Kidney tubule cell (primary cell): ENCODE results near the gene CST9L.
A peak's percentile ranks its signal among the peaks of the same experiment; 100 is the strongest.

Experiments
- DNase-seq: peaks from one replicate; pipeline ENCODE4 v3.0.0-alpha.2; 2018; ENCODE audit warnings: low spot score

CST9L gene

DNA sequence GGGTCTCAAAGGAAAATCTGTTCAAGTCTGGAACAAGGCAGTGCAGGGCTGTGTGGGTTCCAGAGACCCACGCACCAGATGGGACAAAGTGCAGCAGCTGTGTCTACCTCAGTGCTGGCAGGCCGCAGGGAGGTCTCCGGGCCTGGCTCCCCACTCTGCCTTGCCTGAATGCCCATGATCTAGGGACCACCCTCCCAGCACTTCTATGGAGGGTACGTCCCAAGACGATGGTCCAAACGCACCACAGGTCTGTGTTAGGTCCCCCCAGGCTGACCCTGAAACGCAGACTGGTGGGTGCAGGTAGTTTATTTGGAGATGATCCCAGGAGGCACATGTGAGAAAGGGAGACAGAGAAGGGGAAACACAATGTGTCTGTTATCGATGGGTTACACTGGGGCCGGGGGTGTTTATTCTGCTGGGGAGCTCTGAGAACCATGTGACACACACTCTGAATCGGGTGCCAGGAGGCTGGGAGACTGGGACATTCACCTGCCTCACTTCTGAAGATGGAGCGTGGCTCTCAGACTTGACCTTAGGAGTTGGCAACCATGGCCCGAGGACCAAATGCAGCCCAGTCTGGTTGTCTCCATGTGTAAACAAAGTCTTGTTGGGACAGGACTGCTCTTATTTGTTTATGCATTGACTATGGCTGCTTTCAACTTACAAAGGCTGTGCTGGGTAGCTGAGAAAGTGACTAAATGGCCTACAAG lies 21.7 kb downstream of the CST9L start:
- DNase-seq: no peak

GRCh38 chr20:23544133-23544532 lies 24.2 kb downstream of the CST9L start:
- DNase-seq: no peak

DNA sequence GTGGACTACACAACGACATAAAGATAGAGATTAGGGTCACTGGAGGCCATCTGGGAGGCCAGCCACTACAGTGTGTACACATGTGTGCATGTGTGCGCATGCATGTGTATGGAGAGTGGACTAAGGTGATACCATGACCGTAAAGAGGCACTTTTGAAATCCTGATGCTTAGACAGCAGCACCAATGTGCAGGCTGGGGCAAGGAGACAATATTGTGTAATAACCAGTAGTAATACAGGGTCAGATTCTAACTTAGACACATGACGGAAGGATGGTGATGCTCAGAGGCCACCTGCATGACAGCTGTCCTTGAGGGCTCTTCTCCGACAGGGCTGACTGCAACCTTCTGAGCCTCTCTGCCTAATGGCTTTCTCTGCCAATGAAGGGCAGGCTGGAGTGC lies 25.5 kb downstream of the CST9L start:
- DNase-seq: no peak

GRCh38 chr20:23541776-23542175 lies 26.5 kb downstream of the CST9L start:
- DNase-seq: no peak

- DNase-seq: peak; percentile 52
These were observed 27.0 kb downstream of the CST9L start for GRCh38 chr20:23541330-23541729.

- DNase-seq: no peak
These were observed 27.7 kb downstream of the CST9L start for GRCh38 chr20:23540624-23541023.

GRCh38 chr20:23537030-23537429 lies 31.3 kb downstream of the CST9L start:
- no peak for DNase-seq

DNA sequence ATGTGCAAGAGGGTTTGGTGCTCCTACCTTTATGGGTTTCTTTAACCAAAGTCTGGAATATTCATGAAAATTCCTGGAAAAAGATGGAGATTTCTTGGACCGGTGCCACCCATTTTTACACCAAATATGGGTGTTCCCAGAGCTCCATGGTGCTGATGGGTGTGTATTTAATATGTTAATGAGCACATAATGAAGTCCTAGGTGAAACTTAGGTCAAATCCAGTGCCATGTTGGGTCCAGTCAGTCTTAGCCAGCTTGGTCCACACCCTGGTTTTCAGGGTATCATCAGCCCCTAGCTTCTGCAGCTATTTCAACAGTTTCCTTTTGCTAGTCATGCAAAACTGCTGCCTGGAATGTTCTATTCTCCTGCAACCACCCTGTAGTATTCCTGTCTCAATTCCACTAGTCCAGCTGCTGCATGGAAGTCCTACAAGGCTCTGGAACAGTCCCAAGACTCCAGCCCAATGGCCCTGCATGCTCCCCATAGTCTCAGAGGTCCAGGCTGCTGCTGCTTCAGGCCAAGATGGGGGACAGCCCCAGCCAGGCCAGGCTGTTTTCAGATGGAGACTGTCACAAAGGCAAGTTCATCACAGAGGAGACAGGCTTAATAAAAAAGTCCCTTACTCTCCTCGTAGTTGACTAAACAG lies 31.8 kb downstream of the CST9L start:
- no peak for DNase-seq

DNA sequence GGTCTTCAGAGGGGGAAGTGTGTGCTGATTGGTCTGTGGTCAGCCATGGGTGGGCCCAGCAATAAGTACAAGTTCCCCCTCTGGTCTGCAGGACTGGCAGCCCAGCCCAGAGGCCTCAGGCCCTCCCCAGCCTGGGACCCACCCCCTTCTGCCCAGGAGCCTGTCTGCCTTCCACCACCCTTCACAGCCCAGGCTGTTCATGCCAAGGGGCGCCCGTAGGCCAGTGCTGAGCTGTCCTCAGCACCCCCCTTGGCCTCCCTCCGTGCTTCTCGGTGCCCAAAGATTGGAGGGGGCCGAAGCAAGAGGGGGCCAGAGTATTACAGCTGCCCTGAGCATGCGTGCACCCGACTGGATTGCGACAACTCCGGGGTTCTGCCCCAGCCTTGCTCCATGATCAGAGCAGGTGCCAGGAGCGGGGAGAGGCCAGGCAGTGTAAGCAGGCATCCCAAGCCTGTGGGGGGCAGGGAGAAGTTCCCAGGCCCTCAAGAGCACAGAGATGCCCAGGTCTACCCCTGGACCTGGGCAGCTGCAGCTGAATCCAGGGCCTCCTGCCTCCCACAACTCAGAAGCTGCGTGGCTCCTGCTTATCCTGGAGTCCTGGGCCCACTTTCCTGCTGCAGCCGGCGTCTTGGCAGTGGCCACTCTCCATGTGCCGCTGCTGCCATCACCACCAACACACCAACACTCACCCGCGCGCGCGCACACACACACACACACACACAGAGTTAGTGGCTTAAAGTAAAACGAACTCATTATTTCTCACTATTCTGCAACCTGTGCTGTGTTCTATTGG lies 33.3 kb downstream of the CST9L start:
- no peak for DNase-seq

DNA sequence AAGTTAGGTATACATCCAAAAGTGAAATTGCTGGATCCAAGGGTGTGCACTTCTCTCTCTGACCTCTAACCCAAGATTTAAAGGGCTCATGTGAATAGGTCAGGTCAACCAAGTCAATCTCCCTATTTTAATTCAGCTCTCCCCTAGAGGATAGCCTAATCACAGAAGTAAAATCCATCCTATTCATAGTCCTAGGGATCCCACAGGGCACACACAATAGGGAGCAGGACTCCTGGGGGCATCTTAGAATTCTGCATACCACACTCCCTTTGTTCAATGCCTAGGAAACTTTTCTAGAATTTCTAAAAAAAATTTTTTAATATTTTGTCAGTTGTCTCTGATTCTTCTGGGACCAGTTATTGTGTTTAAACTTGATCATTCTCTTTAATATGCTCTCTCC lies 35.1 kb downstream of the CST9L start:
- DNase-seq: no peak

DNA sequence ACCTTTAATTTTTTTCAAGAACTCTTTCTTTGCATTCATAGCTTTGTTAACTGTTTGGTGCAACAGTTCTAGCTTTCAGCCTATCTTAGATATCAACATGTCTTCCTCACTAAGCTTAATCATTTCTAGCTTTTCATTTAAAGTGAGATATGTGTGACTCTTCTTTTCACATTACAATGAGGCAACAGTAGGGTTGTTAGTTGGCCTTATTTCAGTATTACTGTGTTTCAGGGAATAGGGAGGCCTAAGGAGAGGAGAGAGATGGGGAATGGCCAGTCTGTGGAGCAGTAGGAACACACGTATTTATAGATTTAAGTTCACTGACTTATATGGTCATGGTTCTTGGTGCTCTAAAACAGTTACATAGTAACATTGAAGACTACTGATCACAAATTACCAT lies 35.8 kb downstream of the CST9L start:
- DNase-seq: no peak

DNA sequence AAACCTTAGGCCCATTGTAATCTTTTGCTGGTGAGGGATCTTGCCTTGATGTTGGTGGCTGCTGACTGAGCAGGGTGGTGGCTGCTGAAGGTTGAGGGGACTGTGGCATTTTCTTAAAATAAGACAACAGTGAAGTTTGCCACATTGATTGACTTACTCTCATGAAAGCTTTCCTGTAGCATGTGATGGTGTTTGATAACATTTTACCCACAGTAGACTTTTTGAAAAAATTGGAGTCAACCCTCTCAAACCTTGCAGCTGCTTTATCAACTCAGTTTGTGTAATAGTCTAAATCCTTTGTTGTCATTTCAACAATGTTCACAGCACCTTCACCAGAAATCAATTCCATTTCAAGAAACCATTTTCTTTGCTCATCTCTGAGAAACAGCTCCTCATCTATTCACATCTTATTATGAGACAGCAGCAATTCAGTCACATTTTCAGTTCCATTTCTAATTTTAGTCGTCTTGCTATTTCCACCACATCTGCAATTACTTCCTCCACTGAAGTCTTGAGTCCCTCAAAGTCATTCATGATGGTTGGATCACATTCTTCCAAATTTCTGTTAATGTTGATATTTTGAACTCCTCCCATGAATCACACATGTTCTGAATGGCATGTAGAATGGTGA lies 37.2 kb downstream of the CST9L start:
- DNase-seq: no peak

DNA sequence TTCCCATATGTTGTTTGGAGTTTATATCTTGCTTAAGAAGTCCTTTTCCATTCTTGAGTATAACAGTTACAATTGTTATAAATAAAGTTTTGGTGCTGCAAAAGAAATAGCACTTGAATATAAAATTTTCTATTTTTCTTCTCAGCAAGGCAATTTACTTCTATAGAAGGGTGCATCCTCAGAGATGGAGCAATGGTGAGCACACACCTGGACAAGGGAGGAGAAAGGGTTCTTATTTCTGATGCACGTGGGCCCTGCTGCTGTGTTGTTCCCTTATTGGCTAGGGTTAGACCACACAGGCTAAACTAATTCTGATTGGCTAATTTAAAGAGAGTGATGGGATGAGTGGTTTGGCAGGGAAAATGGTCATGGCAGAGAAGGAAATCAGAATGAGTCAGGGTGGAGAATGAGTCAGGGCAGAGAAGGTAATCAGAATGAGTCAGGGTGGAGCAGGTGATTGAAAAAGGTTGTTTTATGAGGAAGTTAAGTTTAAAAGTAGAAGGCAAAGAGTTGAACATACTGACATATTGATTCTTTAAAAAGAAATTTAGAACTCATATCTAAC lies 39.3 kb downstream of the CST9L start:
- peak; percentile 87 for DNase-seq

DNA sequence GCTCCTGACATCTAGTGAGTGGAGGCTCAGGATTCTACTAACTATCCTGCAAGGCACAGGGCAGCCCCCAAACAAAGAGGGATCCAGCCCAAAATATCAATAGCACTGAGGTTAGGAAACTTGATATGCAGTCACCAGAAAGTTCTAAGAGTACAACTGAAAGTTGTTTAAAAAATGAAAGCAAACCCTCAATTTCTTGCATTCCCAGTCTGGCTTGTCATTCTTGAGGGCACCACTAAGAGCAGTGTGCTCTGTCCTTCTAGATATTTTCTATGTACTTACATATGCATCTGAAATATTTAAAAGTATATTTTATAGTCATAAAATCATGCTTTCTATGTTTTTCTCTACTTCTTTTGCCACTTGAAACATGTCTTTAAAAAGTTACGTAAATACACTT lies 41.4 kb downstream of the CST9L start:
- DNase-seq: no peak

GRCh38 chr20:23524146-23524545 lies 44.1 kb downstream of the CST9L start:
- DNase-seq: no peak

DNA sequence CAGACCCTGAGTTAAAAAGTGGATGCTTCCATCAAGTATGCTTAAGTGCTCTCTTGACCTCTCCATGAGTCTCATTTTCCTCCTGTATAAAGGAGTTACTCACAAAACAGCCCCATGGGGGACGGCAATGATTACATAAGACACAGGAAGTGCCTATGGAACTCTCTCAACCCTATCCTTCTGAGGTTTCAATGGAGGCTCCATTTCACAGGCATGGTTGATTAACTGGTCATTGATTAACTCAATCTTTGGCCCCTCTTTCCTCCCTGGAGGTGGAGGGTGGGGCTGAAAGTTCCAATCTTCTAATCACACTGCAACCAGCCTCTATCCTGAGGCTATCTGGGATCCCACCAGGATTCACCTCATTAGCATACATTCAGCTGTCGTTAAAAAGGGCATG lies 48.1 kb downstream of the CST9L start:
- peak; percentile 78 for DNase-seq

- no peak for DNase-seq
These were observed 48.7 kb downstream of the CST9L start for GRCh38 chr20:23519556-23519955.

- no peak for DNase-seq
These were observed 50.6 kb downstream of the CST9L start for GRCh38 chr20:23517719-23518118.

GRCh38 chr20:23515250-23515939 lies 52.9 kb downstream of the CST9L start:
- no peak for DNase-seq

DNA sequence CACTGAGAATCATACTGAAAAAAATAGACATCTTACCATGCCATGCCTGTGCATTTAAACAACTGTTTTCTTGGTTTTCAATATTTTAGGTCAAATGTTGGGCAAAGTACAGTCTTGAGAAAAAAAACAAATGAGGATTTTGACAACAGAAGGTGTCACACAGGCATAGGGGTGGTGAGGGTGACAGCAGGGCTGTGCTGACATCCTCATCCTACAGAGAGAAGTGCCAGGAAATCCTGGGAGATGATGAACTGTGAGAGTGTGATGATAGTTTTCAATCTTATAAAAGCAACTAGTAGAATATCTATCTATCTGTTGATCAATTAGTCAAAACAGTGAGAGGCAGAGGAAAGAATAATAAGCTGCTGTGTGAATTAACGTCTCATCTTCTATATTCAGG lies 53.4 kb downstream of the CST9L start:
- no peak for DNase-seq
